Stimulated activated CD4-positive, alpha-beta T cell treated with anti-CD3 and anti-CD28 coated beads, Interleukin-12 subunit alpha, Interleukin-12 subunit beta, amount 100 ng/mL, for 24 hours (primary cell): ENCODE measurements around the gene CALML5.

Source experiments
- DNase-seq, 2 experiments: peaks; one replicate each; pipeline ENCODE4 v3.0.0-alpha.2; 2020; ENCODE audit warnings: low read depth in 2 of 2

The CALML5 gene

DNA sequence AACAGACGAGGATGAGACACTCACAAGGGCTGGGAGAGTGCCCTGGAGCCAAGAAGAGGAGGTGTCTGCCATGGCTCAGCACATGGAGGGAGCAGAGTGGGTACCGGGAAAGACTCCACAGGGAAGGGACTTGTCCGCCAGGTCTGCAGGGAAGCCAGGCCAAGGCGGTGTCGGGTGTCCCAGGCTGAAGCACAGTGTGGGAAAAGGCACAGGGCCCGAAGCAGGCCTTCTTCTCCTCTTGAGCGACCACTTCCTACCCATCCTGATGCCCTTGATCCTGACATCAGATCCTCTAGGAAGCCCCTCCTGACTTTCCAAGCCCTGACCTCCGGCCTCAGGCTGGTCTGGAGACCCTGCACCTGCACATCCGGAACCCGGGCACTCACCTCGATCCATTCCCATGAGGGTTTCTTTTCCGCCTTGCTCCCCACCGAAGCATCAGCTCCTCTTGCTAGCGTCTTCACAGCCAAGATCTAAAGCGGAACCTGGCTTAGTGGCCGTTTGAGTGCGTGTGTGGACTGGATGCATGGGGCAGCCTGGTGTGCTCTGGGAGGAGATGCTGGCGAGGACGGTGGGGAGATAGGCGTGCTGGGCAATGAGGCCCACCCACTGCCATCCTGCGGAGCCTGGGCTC lies 33.8 kb upstream of the CALML5 start:
- no peak for DNase-seq

GRCh38 chr10:5532618-5533097 lies 33.3 kb upstream of the CALML5 start:
- DNase-seq = no peak

- DNase-seq = no peak
Measured at GRCh38 chr10:5532307-5532605, 32.9 kb upstream of the CALML5 start.

- no peak for DNase-seq
Measured at GRCh38 chr10:5531558-5532306, 32.4 kb upstream of the CALML5 start.

DNA sequence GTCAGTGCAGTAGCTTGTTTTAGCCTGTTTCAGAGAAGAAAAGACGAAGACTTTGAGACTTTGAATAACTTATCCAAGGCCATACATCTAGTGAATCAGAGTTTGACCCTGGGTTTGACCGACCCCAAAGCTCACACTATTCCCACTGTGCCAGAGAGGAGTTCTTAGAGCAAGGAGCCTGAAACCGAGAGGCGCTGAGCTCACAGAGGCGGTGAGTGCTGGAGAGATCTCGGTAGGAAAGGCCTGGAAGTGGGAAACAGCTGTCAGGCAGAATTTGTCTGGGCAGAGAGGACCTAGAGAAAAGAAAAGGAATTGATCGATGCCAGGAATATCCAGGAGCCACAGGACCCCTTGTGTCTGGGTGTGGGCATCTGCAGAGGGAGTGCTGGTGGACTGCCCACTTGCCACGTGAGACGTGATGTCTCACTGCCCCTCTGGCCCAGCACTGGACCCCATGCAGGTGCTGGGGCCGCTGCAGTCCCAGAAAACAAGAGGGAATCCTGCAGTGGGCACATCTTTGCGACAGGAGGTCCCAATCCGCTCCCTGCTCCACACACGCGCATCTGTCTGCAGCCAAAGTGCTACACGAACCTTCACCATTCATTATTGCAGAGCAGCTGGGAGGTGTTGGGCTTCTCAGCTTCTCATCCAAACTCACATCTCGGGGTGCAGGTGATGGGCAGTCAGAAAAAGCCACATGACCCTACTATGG lies 31.6 kb upstream of the CALML5 start:
- no peak for DNase-seq

- DNase-seq = no peak
Measured at GRCh38 chr10:5530412-5530806, 31.0 kb upstream of the CALML5 start.

GRCh38 chr10:5529702-5530411 lies 30.5 kb upstream of the CALML5 start:
- no peak for DNase-seq

DNA sequence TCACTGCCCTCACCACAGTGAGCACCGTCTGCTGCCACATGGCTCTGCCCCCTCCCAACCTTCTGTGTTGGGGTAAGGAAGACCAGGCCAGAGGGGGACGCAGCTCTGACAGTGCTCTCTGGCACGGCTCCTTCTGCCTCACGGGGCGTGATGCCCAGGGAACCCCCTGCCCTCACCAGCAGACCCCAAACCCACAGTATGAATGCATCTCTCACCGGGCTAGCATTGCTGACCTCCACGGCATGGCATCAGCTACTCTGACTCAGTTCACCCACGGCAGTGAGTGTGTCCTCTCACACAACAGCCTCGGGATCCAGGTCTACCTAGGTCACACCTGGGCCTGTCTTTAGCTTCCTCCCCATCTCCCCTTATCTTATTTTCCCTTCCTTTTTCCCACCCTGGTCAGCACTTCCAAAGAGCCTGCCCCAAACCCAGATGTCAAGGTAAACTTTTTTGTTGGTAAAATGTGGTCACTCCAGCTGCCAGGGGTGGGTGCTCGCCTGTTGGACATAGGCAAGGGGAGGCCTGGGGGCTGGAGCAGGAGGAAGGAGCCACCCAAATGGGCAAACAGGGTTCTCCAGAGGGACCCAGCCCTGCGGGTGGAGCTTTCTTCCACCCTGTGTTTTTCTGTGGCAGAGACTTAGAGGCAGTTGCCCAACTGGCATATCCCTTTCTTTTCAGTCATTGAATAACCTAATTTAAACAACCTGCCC lies 29.8 kb upstream of the CALML5 start:
- DNase-seq = no peak

DNA sequence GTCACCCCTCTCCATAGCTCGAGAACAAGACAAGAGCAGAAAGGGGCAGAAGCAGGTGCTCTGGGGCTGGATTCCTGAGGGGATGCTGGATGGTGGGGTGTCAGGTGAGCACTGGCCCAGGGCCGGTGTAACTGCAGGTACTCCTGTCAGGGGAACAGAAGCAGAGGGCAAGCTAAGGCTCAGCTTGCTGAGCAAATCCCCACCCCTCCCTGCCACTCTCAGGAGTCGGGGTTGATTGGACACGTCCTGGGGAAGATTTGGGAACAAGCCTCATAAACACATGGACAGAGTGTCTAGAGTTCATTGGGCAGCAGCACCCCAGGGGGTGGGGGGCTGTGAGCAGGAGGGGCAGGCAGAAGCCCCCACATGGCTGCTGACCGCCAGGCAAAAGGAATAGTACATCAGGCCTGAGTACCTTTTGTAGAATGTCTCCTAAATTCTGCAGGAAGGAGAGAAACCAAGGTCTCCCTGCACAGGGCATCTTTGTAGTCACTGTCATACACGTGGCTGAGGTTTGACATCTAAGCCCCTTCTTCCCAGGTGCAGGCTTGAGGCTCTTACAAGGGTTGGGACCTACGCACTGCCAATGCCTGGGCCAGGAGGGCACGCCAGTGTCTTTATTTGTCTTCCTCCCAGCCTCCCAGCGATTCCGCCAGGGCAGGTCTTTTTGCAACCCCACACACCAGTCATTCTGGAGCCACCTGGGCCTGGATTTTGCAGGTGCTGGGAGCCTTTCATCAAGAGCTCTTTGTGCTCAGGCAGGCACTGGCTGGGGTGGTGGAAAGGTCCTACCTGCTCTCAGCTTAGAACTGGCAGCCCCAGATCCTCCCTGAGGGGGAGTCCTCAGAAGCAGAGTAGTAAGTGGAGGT lies 28.2 kb upstream of the CALML5 start:
- no peak for DNase-seq

GRCh38 chr10:5526691-5527331 lies 27.4 kb upstream of the CALML5 start:
- DNase-seq = no peak

GRCh38 chr10:5525561-5526341 lies 26.4 kb upstream of the CALML5 start:
- no peak for DNase-seq

DNA sequence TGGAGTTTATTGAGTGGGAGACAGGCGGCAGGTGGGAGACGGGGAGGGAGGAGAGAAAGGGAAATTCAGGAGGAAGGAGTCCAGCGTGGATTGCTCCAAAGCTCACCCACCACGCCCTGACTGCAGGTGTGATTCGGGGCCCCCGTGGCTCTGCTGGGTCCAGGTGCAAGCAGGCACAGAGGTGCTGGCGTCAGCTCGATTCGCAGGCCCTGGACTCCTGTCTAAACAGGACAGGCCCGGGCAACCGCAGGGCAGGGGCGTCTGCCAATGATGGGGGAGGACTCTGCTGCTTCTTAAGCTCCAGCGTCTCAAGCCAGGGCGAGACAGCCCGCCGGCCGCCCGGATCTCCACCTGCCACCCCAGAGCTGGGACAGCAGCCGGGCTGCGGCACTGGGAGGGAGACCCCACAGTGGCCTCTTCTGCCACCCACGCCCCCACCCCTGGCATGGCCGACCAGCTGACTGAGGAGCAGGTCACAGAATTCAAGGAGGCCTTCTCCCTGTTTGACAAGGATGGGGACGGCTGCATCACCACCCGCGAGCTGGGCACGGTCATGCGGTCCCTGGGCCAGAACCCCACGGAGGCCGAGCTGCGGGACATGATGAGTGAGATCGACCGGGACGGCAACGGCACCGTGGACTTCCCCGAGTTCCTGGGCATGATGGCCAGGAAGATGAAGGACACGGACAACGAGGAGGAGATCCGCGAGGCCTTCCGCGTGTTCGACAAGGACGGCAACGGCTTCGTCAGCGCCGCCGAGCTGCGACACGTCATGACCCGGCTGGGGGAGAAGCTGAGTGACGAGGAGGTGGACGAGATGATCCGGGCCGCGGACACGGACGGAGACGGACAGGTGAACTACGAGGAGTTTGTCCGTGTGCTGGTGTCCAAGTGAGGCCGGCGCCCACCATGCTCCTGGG lies 25.5 kb upstream of the CALML5 start, which contains the start of gene CALML3:
Gene CALML3 (plus strand): TSS at position 321 of the 920 bp plus-strand sequence. CDS start 125 bp downstream, at position 446.
- DNase-seq = no peak

- DNase-seq = no peak
Measured at GRCh38 chr10:5523796-5524574, 24.6 kb upstream of the CALML5 start.

- DNase-seq = no peak
Measured at GRCh38 chr10:5522913-5523560, 23.7 kb upstream of the CALML5 start.

DNA sequence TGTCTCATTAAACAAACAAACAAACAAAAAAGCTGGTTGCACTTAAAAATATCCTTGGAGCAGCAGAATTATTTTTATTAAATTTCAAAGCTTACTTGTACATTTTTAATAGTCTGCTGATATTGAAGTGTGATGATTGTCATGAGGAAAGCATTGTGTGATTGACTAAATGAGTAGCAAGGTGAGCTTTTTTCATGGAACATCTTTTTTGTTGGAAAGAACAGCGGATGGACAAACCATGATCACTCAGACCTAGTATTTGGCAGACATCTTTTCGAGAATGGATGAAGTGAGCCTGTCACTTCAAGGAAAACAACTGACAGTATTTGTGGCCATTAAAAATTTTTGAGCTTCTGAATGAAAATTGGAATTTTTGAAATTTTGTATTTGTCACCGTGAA lies 19.7 kb upstream of the CALML5 start:
- DNase-seq = no peak

DNA sequence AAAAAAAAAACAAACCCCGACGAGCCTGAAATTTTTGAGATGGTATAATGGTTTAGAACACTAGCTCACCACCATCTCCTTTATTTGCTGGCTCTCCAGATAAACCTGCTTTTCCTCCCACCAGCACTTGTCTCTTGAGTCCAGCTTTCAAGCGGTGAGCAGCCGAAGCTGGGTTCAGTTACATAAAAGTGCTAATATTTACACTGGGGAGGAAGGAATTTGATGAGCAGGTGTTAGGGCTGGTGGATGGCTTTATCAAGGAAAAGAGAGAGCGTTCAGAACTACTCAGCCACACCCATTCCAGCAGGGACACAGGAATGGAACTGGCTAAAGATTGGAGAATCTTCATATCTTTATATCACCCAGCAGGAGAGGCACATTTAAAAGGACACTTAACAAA lies 18.8 kb upstream of the CALML5 start:
- no peak for DNase-seq

GRCh38 chr10:5517546-5517945 lies 18.2 kb upstream of the CALML5 start:
- no peak for DNase-seq
